ENCODE results near the gene LRRC17. TPM values are rescaled to one million over a fixed set of nuclear protein-coding genes. Genes with fewer than 3 reads are reported as not detected.

Gene LRRC17
- total and polyA plus RNA-seq, 8 donors: 2.2 to 27.9 (median 2.7) TPM; not detected in 3

DNA sequence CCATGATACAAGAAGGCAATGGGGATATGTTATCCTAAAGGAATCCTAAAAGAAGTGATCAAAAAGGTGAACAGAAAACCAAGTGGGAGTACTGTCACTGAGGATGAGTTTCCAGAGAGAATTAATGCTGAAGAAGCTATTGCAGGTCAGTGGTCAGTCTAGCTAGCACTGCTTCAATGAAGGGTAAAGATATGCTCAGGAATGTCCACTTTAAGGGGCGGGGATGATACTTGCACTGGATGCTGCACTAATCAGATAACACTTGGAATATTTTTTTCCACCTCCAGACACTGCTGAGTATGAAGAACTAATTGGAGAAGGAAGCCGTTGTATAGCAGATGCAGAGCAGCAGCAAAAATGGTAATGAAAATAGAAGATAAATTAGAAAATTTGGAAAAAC, 75.3 kb downstream of the LRRC17 start:
- 90 to 95% (median 90%) methylated on average over 2 of the region's 2 CpGs for WGBS, 5 donors

DNA sequence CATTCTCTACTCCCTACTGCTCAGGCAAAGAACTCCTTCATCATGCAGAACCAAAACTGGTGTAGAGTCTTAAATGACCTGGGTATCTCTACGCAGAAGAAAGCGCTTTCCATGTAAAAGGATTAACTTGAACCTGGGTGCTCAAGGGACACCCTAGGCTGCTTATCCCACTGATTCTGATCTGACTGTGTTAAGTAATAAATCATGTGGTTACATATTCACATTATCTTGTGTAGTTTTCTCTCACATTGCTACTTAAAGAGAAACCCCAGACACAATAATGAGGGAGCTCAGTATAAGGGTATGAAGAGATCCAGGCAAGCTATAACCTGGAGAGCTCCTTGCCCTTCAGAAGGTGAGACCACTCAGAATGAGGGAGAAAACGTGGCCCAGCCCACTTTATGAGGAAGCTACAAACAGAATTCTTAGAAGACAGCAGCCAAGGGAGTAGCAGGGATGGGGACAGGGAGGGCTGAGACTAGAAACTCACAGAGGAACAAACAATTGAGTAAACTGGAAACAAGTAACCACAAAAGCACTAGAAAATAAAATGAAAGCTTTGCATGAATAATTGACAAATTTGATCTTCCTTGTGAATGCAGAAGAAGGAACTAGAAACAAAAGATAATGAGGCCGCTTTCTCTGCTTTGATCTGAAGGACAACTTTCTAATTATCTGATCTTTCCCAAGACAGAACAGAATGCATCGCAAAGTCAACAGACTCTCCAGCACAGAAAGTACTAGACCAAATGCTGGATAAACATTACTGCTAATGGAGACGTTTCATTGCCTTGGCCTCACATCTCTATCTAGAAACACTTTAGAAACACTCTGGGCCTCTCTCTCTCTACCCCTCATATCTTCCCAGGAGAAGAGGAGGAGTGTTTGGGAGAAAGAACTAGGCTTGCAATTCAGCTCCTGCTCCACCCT, 76.1 kb downstream of the LRRC17 start:
- intact Hi-C loops (cut with DNase I; ENCODE audit: low total_unique reads): no loop called here
- peak overlapping the region in 3 of 5 donors; percentile 52 to 84 (median 83) for H3K27ac ChIP-seq
- no peak for DNase-seq
- H3K36me3 ChIP-seq: no peaks in the 10 kb centered on the region
- no peaks in the 10 kb centered on the region for H3K9me3 ChIP-seq
- no peak for TF ChIP-seq EP300 (IDR thresholded peaks at IDR 0.05)
- TF ChIP-seq POLR2AphosphoS5 (IDR thresholded peaks at IDR 0.05): no peak
- no peak for TF ChIP-seq POLR2A (IDR thresholded peaks at IDR 0.05)
- H3K27me3 ChIP-seq: no peaks in the 10 kb centered on the region
- peaks cover 15 to 39% (median 24%) of the 10 kb centered on the region in 4 donors for H3K4me1 ChIP-seq
- H3K4me3 ChIP-seq: no peak overlapping the region
- 57 to 68% (median 61%) methylated on average over 6 of the region's 6 CpGs for WGBS, 5 donors

More for the DNA sequence above, 75.3 kb downstream of the LRRC17 start:
- intact Hi-C loops (cut with DNase I; ENCODE audit: low total_unique reads): no loop called here
- H3K4me3 ChIP-seq: no peak overlapping the region
- no peak overlapping the region for H3K27ac ChIP-seq
- peaks cover 14 to 31% (median 18%) of the 10 kb centered on the region in 4 donors for H3K4me1 ChIP-seq
- H3K36me3 ChIP-seq: no peaks in the 10 kb centered on the region
- H3K27me3 ChIP-seq: no peaks in the 10 kb centered on the region
- DNase-seq: no peak
- TF ChIP-seq EP300 (IDR thresholded peaks at IDR 0.05) (no peak), POLR2AphosphoS5 (IDR thresholded peaks at IDR 0.05) (no peak), POLR2A (IDR thresholded peaks at IDR 0.05) (no peak)
- TF ChIP-seq, protein P1, sequence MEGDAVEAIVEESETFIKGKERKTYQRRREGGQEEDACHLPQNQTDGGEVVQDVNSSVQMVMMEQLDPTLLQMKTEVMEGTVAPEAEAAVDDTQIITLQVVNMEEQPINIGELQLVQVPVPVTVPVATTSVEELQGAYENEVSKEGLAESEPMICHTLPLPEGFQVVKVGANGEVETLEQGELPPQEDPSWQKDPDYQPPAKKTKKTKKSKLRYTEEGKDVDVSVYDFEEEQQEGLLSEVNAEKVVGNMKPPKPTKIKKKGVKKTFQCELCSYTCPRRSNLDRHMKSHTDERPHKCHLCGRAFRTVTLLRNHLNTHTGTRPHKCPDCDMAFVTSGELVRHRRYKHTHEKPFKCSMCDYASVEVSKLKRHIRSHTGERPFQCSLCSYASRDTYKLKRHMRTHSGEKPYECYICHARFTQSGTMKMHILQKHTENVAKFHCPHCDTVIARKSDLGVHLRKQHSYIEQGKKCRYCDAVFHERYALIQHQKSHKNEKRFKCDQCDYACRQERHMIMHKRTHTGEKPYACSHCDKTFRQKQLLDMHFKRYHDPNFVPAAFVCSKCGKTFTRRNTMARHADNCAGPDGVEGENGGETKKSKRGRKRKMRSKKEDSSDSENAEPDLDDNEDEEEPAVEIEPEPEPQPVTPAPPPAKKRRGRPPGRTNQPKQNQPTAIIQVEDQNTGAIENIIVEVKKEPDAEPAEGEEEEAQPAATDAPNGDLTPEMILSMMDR (IDR thresholded peaks at IDR 0.05): no peak
- H3K9me3 ChIP-seq: no peaks in the 10 kb centered on the region

DNA sequence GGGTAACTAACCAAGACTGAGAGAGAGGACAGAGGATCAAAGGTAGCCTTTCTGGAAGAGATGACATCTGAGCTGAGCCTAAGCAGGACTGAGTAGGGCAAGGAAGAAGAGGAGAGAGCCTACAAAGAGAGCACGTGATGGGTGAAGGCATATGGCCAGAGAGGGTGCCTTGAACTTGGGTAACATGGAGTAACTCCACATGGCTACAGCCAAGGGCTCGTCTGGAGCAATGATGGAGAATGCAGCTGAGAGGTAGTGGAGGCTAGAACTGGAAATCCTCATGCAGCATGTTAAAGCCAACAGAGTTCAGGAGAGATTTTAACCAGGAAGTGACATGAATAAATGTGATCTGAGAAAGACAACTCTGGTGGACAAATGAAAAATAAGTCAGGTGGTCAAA, 77.8 kb downstream of the LRRC17 start:
- TF ChIP-seq POLR2A (IDR thresholded peaks at IDR 0.05) (no peak), EP300 (IDR thresholded peaks at IDR 0.05) (no peak), POLR2AphosphoS5 (IDR thresholded peaks at IDR 0.05) (no peak)
- TF ChIP-seq, protein P1 (IDR thresholded peaks at IDR 0.05): no peak
- intact Hi-C loops (cut with DNase I; ENCODE audit: low total_unique reads): no loop called here
- Histone ChIP-seq H3K9me3 (no peaks in the 10 kb centered on the region), H3K36me3 (no peaks in the 10 kb centered on the region), H3K4me1 (peaks cover 15 to 41% (median 24%) of the 10 kb centered on the region in 4 donors), H3K4me3 (no peak overlapping the region), H3K27me3 (no peaks in the 10 kb centered on the region), H3K27ac (peak overlapping the region in 4 of 5 donors; percentile 52 to 84 (median 78))
- WGBS, 5 donors: 87 to 93% (median 89%) methylated on average over 2 of the region's 2 CpGs
- no peak for DNase-seq

DNA sequence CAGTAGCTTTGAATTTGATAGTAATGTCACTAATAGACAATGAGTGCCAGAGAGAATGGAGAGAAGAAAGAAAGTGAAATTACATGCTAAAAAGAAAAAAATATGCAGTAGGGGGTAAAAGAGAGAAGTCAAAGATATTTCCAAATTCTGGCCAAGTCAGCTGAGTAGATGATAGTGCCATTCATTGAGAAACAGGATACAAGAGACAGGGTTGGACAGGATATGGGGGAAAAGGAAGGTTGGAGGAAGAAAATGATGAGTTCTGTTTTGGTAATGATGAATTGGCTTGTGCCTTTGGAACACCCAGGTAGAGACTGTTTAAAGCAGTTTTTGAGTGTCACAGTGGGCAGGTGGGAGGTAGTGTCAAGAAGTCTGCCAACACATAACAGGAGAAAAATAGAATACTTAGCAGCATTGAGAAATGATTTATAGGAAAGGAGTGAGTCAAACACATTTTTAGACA, 78.3 kb downstream of the LRRC17 start:
- Histone ChIP-seq H3K27ac (peak overlapping the region; percentile 38 to 84 (median 74)), H3K9me3 (no peaks in the 10 kb centered on the region), H3K4me3 (no peak overlapping the region), H3K36me3 (no peaks in the 10 kb centered on the region), H3K27me3 (no peaks in the 10 kb centered on the region), H3K4me1 (peaks cover 15 to 41% (median 24%) of the 10 kb centered on the region in 4 donors)
- no peak for DNase-seq
- intact Hi-C loops (cut with DNase I; ENCODE audit: low total_unique reads): no loop called here
- TF ChIP-seq POLR2A (IDR thresholded peaks at IDR 0.05): no peak
- no peak for TF ChIP-seq EP300 (IDR thresholded peaks at IDR 0.05)
- TF ChIP-seq, protein P1 (IDR thresholded peaks at IDR 0.05): no peak
- TF ChIP-seq POLR2AphosphoS5 (IDR thresholded peaks at IDR 0.05): no peak
